HepG2 (cell line): ENCODE measurements around the gene ANKRD39. TPM values are rescaled to one million over a fixed set of nuclear protein-coding genes. Genes with fewer than 3 reads are reported as not detected.

Experiments used
- BCL6 ChIP-seq: IDR thresholded peaks from 2 replicates; pipeline ENCODE4 v1.6.1; 2016; ENCODE audit warnings: missing genetic modification reagents, missing compliant biosample characterization
- CBX2 ChIP-seq, 2 experiments: fragments of 200-600 bp in 1 of 2; sonication (generic); formaldehyde crosslinking in 1 of 2; IDR thresholded peaks; 2 replicates each; pipeline versions ENCODE4 v1.7.0 to v1.8.1; 2018 to 2022; ENCODE audit warnings: low read depth in 2 of 2, low read length in 1 of 2, mild to moderate bottlenecking in 1 of 2, missing genetic modification reagents in 1 of 2
- CREBL2 ChIP-seq: sonication (generic); formaldehyde crosslinking; IDR thresholded peaks from 2 replicates; pipeline ENCODE4 v1.8.1; 2023; ENCODE audit warnings: missing genetic modification reagents, mild to moderate bottlenecking, borderline replicate concordance
- FOSL1 ChIP-seq: sonication (generic); formaldehyde crosslinking; IDR thresholded peaks from 2 replicates; pipeline ENCODE4 v1.9.0; 2021; ENCODE audit warnings: missing genetic modification reagents, borderline replicate concordance
- FOXM1 ChIP-seq: sonication (generic); formaldehyde crosslinking; IDR thresholded peaks from 2 replicates; pipeline ENCODE4 v1.5.0; 2020; ENCODE audit warnings: missing genetic modification reagents
- GZF1 ChIP-seq: sonication (generic); formaldehyde crosslinking; IDR thresholded peaks from 2 replicates; pipeline ENCODE4 v1.5.1; 2020; ENCODE audit warnings: mild to moderate bottlenecking, missing genetic modification reagents
- HHEX ChIP-seq: IDR thresholded peaks from 2 replicates; pipeline ENCODE4 v1.6.1; 2016; ENCODE audit warnings: control low read depth
- KLF9 ChIP-seq: IDR thresholded peaks from 2 replicates; pipeline ENCODE4 v1.6.1; 2016; ENCODE audit warnings: low read depth
- LBX2 ChIP-seq: sonication (generic); formaldehyde crosslinking; IDR thresholded peaks from 2 replicates; pipeline ENCODE4 v1.5.0; 2020; ENCODE audit warnings: missing genetic modification reagents, mild to moderate bottlenecking, borderline replicate concordance
- MLLT10 ChIP-seq: sonication (generic); formaldehyde crosslinking; IDR thresholded peaks from 2 replicates; pipeline ENCODE4 v1.4.0; 2020; ENCODE audit warnings: missing genetic modification reagents
- MXD3 ChIP-seq: IDR thresholded peaks from 2 replicates; pipeline ENCODE4 v1.6.1; 2016; ENCODE audit warnings: mild to moderate bottlenecking, missing biosample characterization, missing genetic modification reagents
- PBX2 ChIP-seq: IDR thresholded peaks from 2 replicates; pipeline ENCODE4 v1.6.1; 2016; ENCODE audit warnings: control low read depth
- PBX3 ChIP-seq: sonication (generic); formaldehyde crosslinking; IDR thresholded peaks from 2 replicates; pipeline ENCODE4 v1.8.1; 2023; ENCODE audit warnings: missing genetic modification reagents, inconsistent platforms, borderline replicate concordance
- PHB2 ChIP-seq: fragments of 450-650 bp; IDR thresholded peaks from 2 replicates; pipeline ENCODE4 v1.6.1; 2018; ENCODE audit not compliant: partially characterized antibody
- PHF21A ChIP-seq: sonication (generic); formaldehyde crosslinking; IDR thresholded peaks from 2 replicates; pipeline ENCODE4 v1.5.0; 2020; ENCODE audit warnings: mild to moderate bottlenecking, missing genetic modification reagents
- SAP130 ChIP-seq: IDR thresholded peaks from 2 replicates; pipeline ENCODE4 v1.6.1; 2016; ENCODE audit warnings: low read depth
- SNAI1 ChIP-seq: sonication (generic); formaldehyde crosslinking; IDR thresholded peaks from 2 replicates; pipeline ENCODE4 v1.5.0; 2020; ENCODE audit warnings: mild to moderate bottlenecking, missing genetic modification reagents, borderline replicate concordance
- SRSF9 ChIP-seq: fragments of 200-400 bp; formaldehyde crosslinking; IDR thresholded peaks from 2 replicates; pipeline ENCODE4 v1.6.1; 2018; ENCODE audit warnings: borderline replicate concordance, mild to moderate bottlenecking, low read depth, low read length; ENCODE audit not compliant: insufficient read depth, poor library complexity, severe bottlenecking
- ZKSCAN1 ChIP-seq: fragments of 150-350 bp; IDR thresholded peaks from 2 replicates; pipeline ENCODE4 v1.6.1; 2014; ENCODE audit warnings: low read length
- ZKSCAN5 ChIP-seq: sonication (generic); formaldehyde crosslinking; IDR thresholded peaks from 2 replicates; pipeline ENCODE4 v1.5.1; 2020; ENCODE audit warnings: mild to moderate bottlenecking, missing genetic modification reagents
- ZNF232 ChIP-seq: sonication (generic); formaldehyde crosslinking; IDR thresholded peaks from 2 replicates; pipeline ENCODE4 v1.4.0; 2020; ENCODE audit warnings: missing genetic modification reagents, borderline replicate concordance
- ZNF33A ChIP-seq: sonication (generic); formaldehyde crosslinking; IDR thresholded peaks from 2 replicates; pipeline ENCODE4 v1.5.1; 2020; ENCODE audit warnings: missing genetic modification reagents, mild to moderate bottlenecking, moderate library complexity, borderline replicate concordance
- ZNF720 ChIP-seq: sonication (generic); formaldehyde crosslinking; IDR thresholded peaks from 2 replicates; pipeline ENCODE4 v1.4.0; 2020; ENCODE audit warnings: missing genetic modification reagents
- ZNF768 ChIP-seq: sonication (generic); formaldehyde crosslinking; IDR thresholded peaks from 2 replicates; pipeline ENCODE4 v1.4.0; 2020; ENCODE audit warnings: missing genetic modification reagents
- ZNF788 ChIP-seq: sonication (generic); formaldehyde crosslinking; IDR thresholded peaks from 2 replicates; pipeline ENCODE4 v1.5.0; 2020; ENCODE audit warnings: mild to moderate bottlenecking, missing genetic modification reagents, borderline replicate concordance
- ZNF792 ChIP-seq: IDR thresholded peaks from 2 replicates; pipeline ENCODE4 v1.6.1; 2016
- polyA plus RNA-seq, 8 experiments: library from polyadenylated mRNA; depleted of rRNA in 3 of 8; stranded (reverse) in 7 of 8; unstranded in 1 of 8; fragments of >200 nt; fragmentation: Illumina TruSeq in 4 of 8; extraction: Trizol in 4 of 8; gene quantifications; 2 replicates each; pipeline versions ENCODE4 v1.2.1 to v1.2.3, GENCODE V29; 2011 to 2016; ENCODE audit warnings: low read depth in 4 of 8, missing spikeins in 1 of 8, mixed read lengths in 1 of 8; ENCODE audit not compliant: insufficient read depth in 1 of 8
- total RNA-seq, 5 experiments: library from RNA; depleted of rRNA; stranded (reverse); fragments of >200 nt; fragmentation: Illumina TruSeq; extraction: Trizol; gene quantifications; 2 replicates each; pipeline ENCODE4 v1.2.3, GENCODE V29; 2016; ENCODE audit warnings: low read depth in 1 of 5

Gene ANKRD39
- total and polyA plus RNA-seq, 2 of the 13 experiments (the other 11 are each of a cell fraction or from before 2014, with no cell fraction given), result 23.2 to 24.8 TPM

- TF ChIP-seq ZNF33A (CRISPR knock-in tag), result peak; percentile 57; the same call in 1 of the 2 replicates
- TF ChIP-seq ZNF792 (CRISPR knock-in tag), result no peak
- 0 out of 2 replicates have a peak, but pooled peaks have one; percentile 6 for TF ChIP-seq PHF21A (CRISPR knock-in tag)
- no peak for TF ChIP-seq SRSF9
- TF ChIP-seq HHEX (CRISPR knock-in tag), result 0 out of 2 replicates have a peak, but pooled peaks have one; percentile 43
- peak; percentile 86; the same call in 1 of the 2 replicates for TF ChIP-seq SNAI1
- no peak for TF ChIP-seq PBX2 (CRISPR knock-in tag)
- no peak for TF ChIP-seq LBX2 (CRISPR knock-in tag)
- TF ChIP-seq GZF1 (CRISPR knock-in tag), result 0 out of 2 replicates have a peak, but pooled peaks have one; percentile 22
- no peak for TF ChIP-seq ZKSCAN1
- peak; percentile 27; the same call in 1 of the 2 replicates for TF ChIP-seq SAP130 (CRISPR knock-in tag)
- no peak for TF ChIP-seq ZNF768 (CRISPR knock-in tag)
- no peak for TF ChIP-seq CBX2 (IDR thresholded peaks at IDR 0.05; ENCODE audit: low read depth, low read length)
- no peak for TF ChIP-seq CBX2 (CRISPR knock-in tag; IDR thresholded peaks at IDR 0.05; ENCODE audit: low read depth)
- TF ChIP-seq PBX3 (CRISPR knock-in tag), result no peak
- TF ChIP-seq KLF9, result 0 out of 2 replicates have a peak, but pooled peaks have one; percentile 1
- TF ChIP-seq FOXM1, result no peak
- no peak for TF ChIP-seq MLLT10 (CRISPR knock-in tag)
- TF ChIP-seq ZNF232 (CRISPR knock-in tag), result no peak
- no peak for TF ChIP-seq CREBL2 (CRISPR knock-in tag)
- 0 out of 2 replicates have a peak, but pooled peaks have one; percentile 11 for TF ChIP-seq ZNF788 (CRISPR knock-in tag)
- no peak for TF ChIP-seq FOSL1 (CRISPR knock-in tag)
- TF ChIP-seq PHB2, result no peak
- no peak for TF ChIP-seq ZNF720 (CRISPR knock-in tag)
- no peak for TF ChIP-seq BCL6 (CRISPR knock-in tag)
- peak; percentile 75; the same call in 1 of the 2 replicates for TF ChIP-seq ZKSCAN5
- 0 out of 2 replicates have a peak, but pooled peaks have one; percentile 48 for TF ChIP-seq MXD3 (CRISPR knock-in tag)
Measured at GRCh38 chr2:96856776-96857666, 795 bp downstream of the ANKRD39 start (continued).
